Prostate gland (tissue), 2 donors: ENCODE data around the gene ACADSB.

Source experiments
- POLR2A ChIP-seq: fragments of 450-650 bp; IDR thresholded peaks from one replicate; pipeline ENCODE4 v1.6.1; 2016; ENCODE audit warnings: antibody characterized with exemption, mild to moderate bottlenecking
- POLR2AphosphoS5 ChIP-seq: sonication (generic); formaldehyde crosslinking; IDR thresholded peaks from one replicate; pipeline ENCODE4 v1.6.1; 2017; ENCODE audit warnings: antibody characterized with exemption
- TF ChIP-seq, protein P1 (sequence below), 4 experiments: fragments of 200-600 bp in 2 of 4; fragments of 450-650 bp in 2 of 4; sonication (generic) in 2 of 4; IDR thresholded peaks; 1 replicate in 3 of 4; 2 replicates in 1 of 4; pipeline ENCODE4 v1.5.1; 2016 to 2019; ENCODE audit warnings: antibody characterized with exemption in 4 of 4, mild to moderate bottlenecking in 2 of 4, moderate library complexity in 2 of 4

DNA sequence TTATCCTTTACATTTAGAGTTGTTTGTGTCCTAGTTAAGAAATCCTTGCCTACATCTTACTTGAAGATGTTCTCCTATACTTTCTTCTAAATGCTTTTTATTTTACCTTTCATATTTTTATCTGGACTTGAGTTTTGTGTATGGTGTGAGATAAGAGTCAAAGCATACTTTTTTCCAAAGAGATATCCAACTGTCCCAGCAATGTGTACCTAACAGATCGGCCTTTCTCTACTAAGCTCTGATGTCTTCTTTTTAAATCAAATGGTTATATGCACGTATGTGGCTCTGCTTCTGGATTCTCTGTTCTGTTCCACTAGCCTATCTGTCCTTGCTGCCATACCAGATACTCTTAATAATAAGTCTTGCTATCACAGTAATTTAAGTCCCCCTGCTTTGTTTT, 7.4 kb upstream of the ACADSB start:
- TF ChIP-seq, protein P1, sequence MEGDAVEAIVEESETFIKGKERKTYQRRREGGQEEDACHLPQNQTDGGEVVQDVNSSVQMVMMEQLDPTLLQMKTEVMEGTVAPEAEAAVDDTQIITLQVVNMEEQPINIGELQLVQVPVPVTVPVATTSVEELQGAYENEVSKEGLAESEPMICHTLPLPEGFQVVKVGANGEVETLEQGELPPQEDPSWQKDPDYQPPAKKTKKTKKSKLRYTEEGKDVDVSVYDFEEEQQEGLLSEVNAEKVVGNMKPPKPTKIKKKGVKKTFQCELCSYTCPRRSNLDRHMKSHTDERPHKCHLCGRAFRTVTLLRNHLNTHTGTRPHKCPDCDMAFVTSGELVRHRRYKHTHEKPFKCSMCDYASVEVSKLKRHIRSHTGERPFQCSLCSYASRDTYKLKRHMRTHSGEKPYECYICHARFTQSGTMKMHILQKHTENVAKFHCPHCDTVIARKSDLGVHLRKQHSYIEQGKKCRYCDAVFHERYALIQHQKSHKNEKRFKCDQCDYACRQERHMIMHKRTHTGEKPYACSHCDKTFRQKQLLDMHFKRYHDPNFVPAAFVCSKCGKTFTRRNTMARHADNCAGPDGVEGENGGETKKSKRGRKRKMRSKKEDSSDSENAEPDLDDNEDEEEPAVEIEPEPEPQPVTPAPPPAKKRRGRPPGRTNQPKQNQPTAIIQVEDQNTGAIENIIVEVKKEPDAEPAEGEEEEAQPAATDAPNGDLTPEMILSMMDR (IDR thresholded peaks at IDR 0.05): no peak
- TF ChIP-seq POLR2A: no peak
- TF ChIP-seq POLR2AphosphoS5: no peak
